ENCODE results near the gene PARVB.

Gene PARVB

GRCh38 chr22:43999378-43999777, 24.7 kb upstream of the PARVB start:
- no peak for TF ChIP-seq CTCF (IDR thresholded peaks at IDR 0.05)

GRCh38 chr22:44000123-44000522, 24.0 kb upstream of the PARVB start:
- no peak for TF ChIP-seq CTCF (IDR thresholded peaks at IDR 0.05)

GRCh38 chr22:44001521-44001920, 22.6 kb upstream of the PARVB start:
- no peak for TF ChIP-seq CTCF (IDR thresholded peaks at IDR 0.05)

- TF ChIP-seq CTCF (IDR thresholded peaks at IDR 0.05): no peak
These were observed 21.8 kb upstream of the PARVB start for GRCh38 chr22:44002324-44002723.

GRCh38 chr22:44002997-44003396, 21.1 kb upstream of the PARVB start:
- TF ChIP-seq CTCF (IDR thresholded peaks at IDR 0.05): no peak

GRCh38 chr22:44003405-44004103, 20.5 kb upstream of the PARVB start:
- no peak for TF ChIP-seq CTCF (IDR thresholded peaks at IDR 0.05)

- no peak for TF ChIP-seq CTCF (IDR thresholded peaks at IDR 0.05)
These were observed 20.0 kb upstream of the PARVB start for GRCh38 chr22:44004104-44004460.

- TF ChIP-seq CTCF (IDR thresholded peaks at IDR 0.05): no peak
These were observed 18.6 kb upstream of the PARVB start for GRCh38 chr22:44005524-44005923.
